Fibroblast of skin of right biceps (primary cell): ENCODE measurements around the gene MROH9.

Experiments used
- DNase-seq: peaks from one replicate; pipeline ENCODE4 v3.0.0-alpha.2; 2013

The MROH9 gene

DNA sequence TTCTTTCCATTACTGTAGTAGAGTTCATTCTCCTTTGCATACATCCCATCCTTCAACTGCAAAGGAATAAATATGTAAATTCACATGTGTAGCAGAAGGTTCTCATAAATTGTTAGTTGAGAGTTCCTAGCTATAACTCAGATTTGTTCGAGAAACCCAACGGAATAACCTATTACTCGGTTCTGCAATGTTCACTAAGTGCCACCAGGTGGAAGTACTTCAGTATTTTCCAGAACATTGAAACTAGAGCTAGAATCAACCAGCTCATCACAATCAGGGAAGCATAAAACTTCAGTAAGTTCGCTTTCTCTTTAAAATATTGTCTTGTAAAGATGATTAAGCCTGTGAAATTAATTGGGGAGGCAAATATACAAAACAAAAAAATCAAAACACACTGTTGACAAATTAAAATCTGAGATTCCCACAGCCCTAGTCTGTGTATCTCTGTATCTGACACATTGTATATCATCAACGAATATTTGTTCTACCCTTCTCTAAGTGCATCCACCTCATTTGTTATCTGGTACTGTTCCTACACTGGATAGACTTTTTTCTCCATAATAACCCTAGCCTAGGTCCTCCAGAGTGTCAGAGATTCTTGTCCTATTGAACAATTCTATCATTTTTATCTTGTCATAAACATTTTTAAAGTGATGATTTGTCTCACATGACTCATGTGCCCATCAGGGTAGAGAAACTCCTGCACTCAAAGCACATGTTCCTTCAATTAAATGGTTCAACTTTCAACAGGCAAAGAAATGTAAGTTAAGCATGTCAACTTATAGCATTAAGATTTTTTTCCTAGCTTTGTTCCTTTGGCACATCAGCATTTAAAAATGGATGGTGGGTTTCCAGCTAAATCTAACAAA, 31.9 kb downstream of the MROH9 start:
- DNase-seq = peak; percentile 60

GRCh38 chr1:170970256-170970655, 34.9 kb downstream of the MROH9 start:
- no peak for DNase-seq

- no peak for DNase-seq
Measured at GRCh38 chr1:170978371-170978910, 43.1 kb downstream of the MROH9 start.

GRCh38 chr1:170985406-170985805, 50.1 kb downstream of the MROH9 start:
- no peak for DNase-seq

- no peak for DNase-seq
Measured at GRCh38 chr1:170986901-170987300, 51.6 kb downstream of the MROH9 start.

- DNase-seq = no peak
Measured at GRCh38 chr1:170987424-170987823, 52.1 kb downstream of the MROH9 start.

- peak; percentile 56 for DNase-seq
Measured at GRCh38 chr1:170993151-170993550, 57.8 kb downstream of the MROH9 start.

- no peak for DNase-seq
Measured at GRCh38 chr1:170993717-170994116, 58.4 kb downstream of the MROH9 start.

DNA sequence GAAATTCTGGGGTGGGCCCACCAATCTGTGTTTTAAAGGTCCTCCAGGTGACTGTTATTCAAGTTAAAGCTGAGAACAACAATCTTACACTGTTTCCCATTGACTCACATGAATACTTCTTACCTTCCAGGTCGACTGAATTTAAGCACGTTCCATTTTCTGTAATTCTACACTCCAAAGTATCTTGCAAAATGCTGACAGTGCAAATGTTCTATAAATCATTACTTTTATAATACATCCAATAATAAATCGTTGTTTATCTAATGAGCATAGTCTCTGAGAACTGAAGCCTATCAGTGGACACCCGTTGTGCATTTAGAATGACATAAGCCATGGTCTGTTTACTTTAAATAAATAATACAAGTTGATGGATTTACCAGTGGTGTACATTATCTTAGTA, 79.5 kb downstream of the MROH9 start:
- no peak for DNase-seq

DNA sequence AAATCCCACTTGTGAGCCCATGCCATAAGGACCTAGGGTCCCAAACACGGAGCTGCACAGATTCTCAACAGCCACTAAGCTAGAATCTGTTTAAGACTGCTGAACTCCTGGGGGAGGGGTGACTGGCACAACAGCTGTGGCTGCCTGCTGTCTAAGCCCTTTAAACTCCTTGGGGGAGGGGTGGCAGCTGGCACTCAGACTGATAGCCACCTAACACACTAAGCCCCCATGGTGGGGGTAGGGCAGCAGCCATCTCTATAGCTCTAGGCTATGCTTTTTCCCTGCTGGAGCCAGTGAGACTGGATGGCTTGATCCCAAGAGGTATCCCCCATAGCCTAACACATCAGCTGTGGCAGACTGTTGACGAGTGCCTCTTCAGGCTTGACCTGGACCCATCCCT, 82.1 kb downstream of the MROH9 start:
- no peak for DNase-seq

GRCh38 chr1:171019971-171020370, 84.6 kb downstream of the MROH9 start:
- DNase-seq = no peak

- DNase-seq = no peak
Measured at GRCh38 chr1:171032822-171033702, 97.7 kb downstream of the MROH9 start.

DNA sequence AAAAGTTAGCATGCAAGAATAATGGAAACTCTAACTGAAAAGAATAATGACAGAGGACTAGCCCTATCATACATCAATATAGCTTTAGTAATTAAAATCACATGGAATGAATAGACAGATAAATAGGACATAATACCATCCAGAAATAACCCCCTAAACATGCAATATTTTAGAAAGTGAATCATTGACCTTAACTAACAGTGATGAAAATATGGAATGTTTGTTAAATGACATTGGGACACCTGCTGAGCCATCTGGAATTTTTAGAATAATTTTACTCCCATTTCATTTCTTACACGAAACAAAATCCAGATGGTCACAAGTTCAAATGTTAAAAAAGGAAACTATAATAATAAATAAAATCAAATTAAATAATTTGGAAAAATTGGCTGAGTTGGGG, 102.3 kb downstream of the MROH9 start:
- DNase-seq = peak; percentile 69

DNA sequence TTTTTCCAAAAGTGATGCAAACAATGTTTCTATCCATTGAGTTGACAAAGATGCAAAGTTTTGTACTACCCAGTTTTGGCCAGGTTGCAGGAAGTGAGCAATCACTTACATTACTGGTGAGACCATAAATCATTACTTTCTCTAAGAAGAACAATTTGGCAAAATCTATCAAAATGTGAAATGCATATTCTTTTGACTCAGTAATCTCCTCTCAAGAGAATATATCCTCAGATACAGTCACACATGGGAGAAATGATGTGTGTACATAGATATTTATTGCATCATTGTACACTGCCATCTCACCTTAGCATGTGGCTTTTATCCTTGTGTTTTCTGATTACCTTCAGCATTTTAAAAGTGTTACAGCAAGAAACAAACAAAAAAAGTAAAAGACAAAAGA, 103.0 kb downstream of the MROH9 start:
- peak; percentile 71 for DNase-seq

GRCh38 chr1:171048014-171048413, 112.7 kb downstream of the MROH9 start:
- no peak for DNase-seq

- no peak for DNase-seq
Measured at GRCh38 chr1:171052977-171053376, 117.6 kb downstream of the MROH9 start.

- DNase-seq = peak; percentile 20
Measured at GRCh38 chr1:171055966-171056643, 120.8 kb downstream of the MROH9 start.

- no peak for DNase-seq
Measured at GRCh38 chr1:171061425-171062143, 126.2 kb downstream of the MROH9 start.

DNA sequence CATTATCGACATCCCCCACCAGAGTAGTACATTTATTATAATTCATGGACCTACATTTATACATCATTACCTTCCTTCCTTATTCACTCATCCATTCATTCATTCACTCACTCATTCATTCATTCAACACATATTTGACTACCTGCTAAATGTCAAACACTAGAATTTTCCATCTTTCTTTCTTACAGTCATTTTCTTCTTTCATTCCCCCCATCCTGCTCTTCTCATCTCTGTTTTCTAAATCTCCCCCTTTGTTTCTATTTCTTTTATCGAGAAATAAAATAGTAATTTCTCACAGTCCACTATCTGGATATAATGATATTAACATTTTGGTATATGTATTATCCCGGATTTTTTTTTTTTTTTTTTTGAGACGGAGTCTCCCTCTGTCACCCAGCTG, 127.6 kb downstream of the MROH9 start:
- no peak for DNase-seq

DNA sequence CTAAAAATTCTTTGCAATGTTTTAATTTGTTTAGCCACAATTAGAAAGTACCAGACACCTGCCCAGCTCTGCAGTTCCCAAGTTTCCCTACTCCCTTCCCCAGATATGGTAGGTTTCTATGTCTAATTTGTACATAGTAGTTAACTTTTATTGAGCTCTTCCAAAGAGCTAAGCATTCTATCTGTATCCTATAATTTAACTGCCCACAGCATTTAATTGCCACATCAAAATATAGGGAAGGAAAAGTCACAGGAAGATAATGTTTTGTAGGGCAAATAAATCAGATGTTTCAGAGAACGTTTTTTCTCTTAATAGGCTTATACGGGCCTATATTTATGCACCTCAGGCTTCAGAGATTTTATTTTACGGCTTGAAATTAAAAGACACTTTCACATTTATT, 139.7 kb downstream of the MROH9 start:
- DNase-seq = no peak

GRCh38 chr1:171081314-171081753, 146.0 kb downstream of the MROH9 start:
- peak; percentile 58 for DNase-seq

DNA sequence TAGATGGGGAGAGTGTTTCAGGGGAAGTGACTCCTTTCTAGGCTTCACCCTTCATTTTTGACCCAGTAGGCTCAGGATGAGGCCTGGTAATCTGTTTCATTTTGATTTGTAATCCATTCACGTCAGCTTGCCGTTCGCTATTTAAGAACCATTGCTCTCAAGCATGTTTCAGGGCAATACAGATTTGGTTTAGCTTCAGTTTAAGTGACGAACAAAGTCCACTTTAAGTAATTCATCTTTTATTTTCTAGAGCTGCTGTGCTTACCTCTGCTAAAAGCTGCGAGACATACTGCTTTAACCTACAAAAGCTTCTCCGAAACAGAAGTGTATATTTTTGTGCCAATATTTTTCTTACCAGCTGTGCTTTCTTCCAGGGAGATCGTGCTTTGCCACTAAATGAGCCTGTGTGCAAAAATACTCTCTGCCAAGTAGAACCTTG, 146.4 kb downstream of the MROH9 start:
- DNase-seq = peak; percentile 0
